BLaER1 treated with 17β-estradiol and CSF1 and Interleukin-3, amounts not matched to agents 10 nM and 100 nM (cell line): Measurements from ENCODE around the gene CACNB2.

ENCODE experiments used
- H3K27ac ChIP-seq, 11 experiments: shearing (Covaris generic); formaldehyde crosslinking; 2 replicates each; pipeline ENCODE4 v1.8.1; 2022
- H3K27me3 ChIP-seq, 11 experiments: shearing (Covaris generic); formaldehyde crosslinking; 2 replicates each; pipeline ENCODE4 v1.8.1; 2022
- H3K36me3 ChIP-seq, 11 experiments: shearing (Covaris generic); formaldehyde crosslinking; 2 replicates each; pipeline ENCODE4 v1.8.1; 2022
- H3K4me1 ChIP-seq, 10 experiments: shearing (Covaris generic); formaldehyde crosslinking; 2 replicates each; pipeline ENCODE4 v1.8.1; 2022
- H3K4me2 ChIP-seq, 11 experiments: shearing (Covaris generic); formaldehyde crosslinking; 2 replicates each; pipeline ENCODE4 v1.8.1; 2022
- H3K4me3 ChIP-seq, 10 experiments: shearing (Covaris generic); formaldehyde crosslinking; 2 replicates each; pipeline ENCODE4 v1.8.1; 2022
- H3K9ac ChIP-seq, 11 experiments: shearing (Covaris generic); formaldehyde crosslinking; 2 replicates each; pipeline ENCODE4 v1.8.1; 2022
- H3K9me3 ChIP-seq, 11 experiments: shearing (Covaris generic); formaldehyde crosslinking; replicated peaks in 1 of 11; 2 replicates each; pipeline ENCODE4 v1.8.1; 2022
- H4K20me1 ChIP-seq, 11 experiments: shearing (Covaris generic); formaldehyde crosslinking; 2 replicates each; pipeline ENCODE4 v1.8.1; 2022
- Cebpa-rat ChIP-seq, 11 experiments: shearing (Covaris generic); IDR thresholded peaks; 2 replicates each; pipeline ENCODE4 v1.8.1; 2022

Gene CACNB2

DNA sequence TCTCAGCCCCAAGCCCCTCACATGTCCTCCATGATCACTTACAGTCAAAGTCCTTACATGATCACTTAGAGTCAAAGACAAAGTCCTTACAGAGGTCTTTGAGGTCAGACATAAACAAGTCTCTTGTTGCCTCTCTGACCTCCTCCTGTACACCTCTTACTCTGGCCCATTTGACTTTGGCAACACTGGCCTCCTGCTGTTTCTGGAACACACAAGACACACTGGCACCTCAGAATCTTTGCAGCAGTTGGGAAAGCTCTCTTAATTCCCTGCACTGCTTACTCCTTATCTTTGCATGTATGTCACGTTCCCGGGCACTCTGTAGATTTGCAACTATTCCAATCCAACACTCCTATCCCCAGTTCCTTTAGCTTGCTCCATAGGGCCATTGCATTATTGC lies 408.9 kb downstream of the CACNB2 start:
- Histone ChIP-seq H3K9ac (no peak overlapping the region), H3K4me3 (no peak overlapping the region), H3K27ac (no peak overlapping the region), H3K36me3 (peaks cover 27 to 90% (median 74%) of the 10 kb centered on the region in 11 experiments), H3K4me2 (no peak overlapping the region), H3K27me3 (no peaks in the 10 kb centered on the region), H4K20me1 (no peaks in the 10 kb centered on the region), H3K4me1 (peaks cover 0 to 9% (median 3%) of the 10 kb centered on the region in 10 experiments; a peak in 8 of 20 replicates), H3K9me3 (peaks cover 4 to 15% (median 9%) of the 10 kb centered on the region in 11 experiments; a peak in 19 of 22 replicates)
- TF ChIP-seq Cebpa-rat (IDR thresholded peaks at IDR 0.05) = no peak

- Histone ChIP-seq H3K4me3 (no peak overlapping the region), H3K9ac (no peak overlapping the region), H3K4me2 (no peak overlapping the region), H4K20me1 (no peaks in the 10 kb centered on the region), H3K36me3 (peaks cover 51 to 92% (median 85%) of the 10 kb centered on the region in 11 experiments), H3K27me3 (no peaks in the 10 kb centered on the region), H3K4me1 (no peaks in the 10 kb centered on the region), H3K27ac (no peak overlapping the region), H3K9me3 (peaks cover 28 to 39% (median 32%) of the 10 kb centered on the region in 11 experiments)
- TF ChIP-seq Cebpa-rat (IDR thresholded peaks at IDR 0.05) = no peak
Observed at GRCh38 chr10:18551473-18551872, 411.2 kb downstream of the CACNB2 start.

DNA sequence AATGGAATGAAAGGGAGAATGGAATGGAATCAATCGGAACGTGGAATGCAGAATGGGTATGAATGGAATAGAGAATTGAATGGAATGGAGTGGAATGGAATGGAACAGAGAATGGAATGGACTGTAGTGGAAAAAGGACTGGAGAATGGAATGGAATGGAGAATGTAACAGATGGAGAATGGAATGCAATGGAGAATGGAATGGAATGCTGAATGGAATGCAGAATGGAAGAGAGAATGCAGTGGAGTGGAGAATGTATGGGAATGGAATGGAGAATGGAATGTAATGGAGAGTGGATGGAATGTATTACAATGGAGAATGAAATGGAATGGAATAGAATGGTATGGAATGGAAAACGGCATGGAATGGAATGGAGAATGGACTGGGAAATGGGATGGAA lies 414.3 kb downstream of the CACNB2 start:
- H3K4me2 ChIP-seq = no peak overlapping the region
- H3K36me3 ChIP-seq = peaks cover 77 to 100% (median 95%) of the 10 kb centered on the region in 11 experiments
- no peaks in the 10 kb centered on the region for H3K27me3 ChIP-seq
- H3K9me3 ChIP-seq = peaks cover 58 to 69% (median 62%) of the 10 kb centered on the region in 11 experiments
- no peak overlapping the region for H3K9ac ChIP-seq
- H3K4me1 ChIP-seq = no peaks in the 10 kb centered on the region
- H3K27ac ChIP-seq = no peak overlapping the region
- H4K20me1 ChIP-seq = no peaks in the 10 kb centered on the region
- no peak for TF ChIP-seq Cebpa-rat (IDR thresholded peaks at IDR 0.05)
- H3K4me3 ChIP-seq = no peak overlapping the region

DNA sequence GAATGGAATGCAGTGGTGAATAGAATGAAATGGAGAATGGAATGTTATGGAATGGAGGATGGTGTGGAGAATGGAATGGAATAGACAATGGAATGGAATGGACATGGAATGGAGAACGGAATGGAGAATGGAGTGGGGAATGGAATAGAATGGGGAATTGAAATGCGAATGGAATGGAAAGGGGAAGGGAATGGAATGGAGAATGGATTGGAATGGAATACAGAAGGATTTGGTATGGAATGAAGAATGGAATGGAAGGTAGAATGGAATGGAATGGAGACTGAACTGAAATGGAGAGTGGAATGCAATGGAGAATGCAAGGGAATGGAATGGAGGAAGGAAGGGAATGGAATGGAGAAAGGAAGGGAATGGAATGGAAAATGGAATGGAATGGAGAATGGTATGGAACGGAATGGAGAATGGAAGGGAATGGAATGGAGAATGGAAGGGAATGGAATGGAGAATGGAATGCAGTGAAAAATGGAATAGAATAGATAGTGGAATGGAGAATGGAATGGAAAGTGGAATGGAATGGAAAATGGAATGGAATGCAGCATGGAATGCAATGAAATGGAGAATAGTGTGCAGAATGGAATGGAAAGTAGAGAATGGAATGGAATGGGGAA lies 416.4 kb downstream of the CACNB2 start:
- Histone ChIP-seq H3K4me1 (no peaks in the 10 kb centered on the region), H3K4me3 (no peak overlapping the region; a peak in 1 of 20 replicates), H3K4me2 (no peak overlapping the region), H3K27me3 (no peaks in the 10 kb centered on the region), H3K36me3 (peaks cover 84 to 94% (median 93%) of the 10 kb centered on the region in 11 experiments), H3K9me3 (peaks cover 74 to 89% (median 79%) of the 10 kb centered on the region in 11 experiments), H3K27ac (no peak overlapping the region), H3K9ac (no peak overlapping the region), H4K20me1 (no peaks in the 10 kb centered on the region)
- no peak for TF ChIP-seq Cebpa-rat (IDR thresholded peaks at IDR 0.05)

DNA sequence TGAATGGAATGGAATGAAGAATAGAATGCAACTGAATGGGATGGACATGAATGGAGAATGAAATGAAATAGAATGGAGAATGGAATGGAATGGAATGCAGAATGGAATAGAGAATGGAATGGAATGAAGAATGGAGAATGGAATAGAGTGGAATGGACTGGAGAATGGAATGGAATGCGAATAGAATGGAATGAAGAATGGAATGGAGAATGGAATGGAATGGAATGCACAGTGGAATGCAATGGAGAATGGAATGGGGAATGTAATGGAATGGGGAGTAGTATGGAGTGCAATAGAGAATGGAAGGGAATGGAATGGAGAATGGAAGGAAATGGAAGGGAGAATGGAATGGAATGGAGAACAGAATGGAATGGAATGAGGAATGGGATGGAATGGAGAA lies 417.7 kb downstream of the CACNB2 start:
- peaks cover 87 to 99% (median 92%) of the 10 kb centered on the region in 11 experiments for H3K9me3 ChIP-seq
- peaks cover 88 to 95% (median 93%) of the 10 kb centered on the region in 11 experiments for H3K36me3 ChIP-seq
- no peak overlapping the region for H3K4me2 ChIP-seq
- no peak overlapping the region for H3K27ac ChIP-seq
- H3K4me3 ChIP-seq = no peak overlapping the region
- no peak for TF ChIP-seq Cebpa-rat (IDR thresholded peaks at IDR 0.05)
- no peaks in the 10 kb centered on the region for H4K20me1 ChIP-seq
- no peak overlapping the region for H3K9ac ChIP-seq
- no peaks in the 10 kb centered on the region for H3K4me1 ChIP-seq
- no peaks in the 10 kb centered on the region for H3K27me3 ChIP-seq

DNA sequence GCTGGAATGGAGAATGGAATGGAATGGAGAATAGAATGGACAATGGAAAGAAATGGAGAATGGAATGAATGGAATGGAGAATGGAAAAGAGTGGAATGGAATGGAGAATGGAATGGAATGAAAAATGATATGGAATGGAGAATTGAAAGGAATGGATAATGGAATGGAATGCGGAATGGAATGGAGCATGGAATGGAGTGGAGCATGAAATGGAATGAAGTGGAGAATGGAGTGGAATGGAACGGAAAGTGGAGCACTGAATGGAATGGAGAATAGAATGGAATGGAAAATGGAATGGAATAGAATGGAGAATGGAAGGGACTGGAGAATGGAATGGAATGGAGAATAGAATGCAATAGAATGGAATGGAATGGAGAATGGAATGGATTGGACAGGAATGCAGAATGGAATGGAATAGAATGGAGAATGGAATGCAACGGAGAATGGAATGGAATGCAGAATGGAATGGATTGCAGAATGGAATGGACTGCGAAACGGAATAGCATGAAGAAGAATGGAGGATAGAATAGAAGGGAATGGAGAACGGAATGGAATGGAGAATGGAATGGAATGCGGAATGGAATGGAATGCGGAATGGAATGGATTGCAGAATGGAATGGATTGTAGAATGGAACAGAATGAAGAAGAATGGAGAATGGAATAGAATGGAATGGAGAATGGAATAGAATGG lies 421.8 kb downstream of the CACNB2 start:
- Histone ChIP-seq H3K9me3 (peaks cover 93 to 99% (median 95%) of the 10 kb centered on the region in 11 experiments), H3K4me1 (no peaks in the 10 kb centered on the region), H3K4me2 (no peak overlapping the region), H3K9ac (no peak overlapping the region), H3K4me3 (no peak overlapping the region; a peak in 1 of 20 replicates), H3K27ac (no peak overlapping the region), H3K36me3 (peaks cover 56 to 87% (median 69%) of the 10 kb centered on the region in 11 experiments), H4K20me1 (no peaks in the 10 kb centered on the region), H3K27me3 (no peaks in the 10 kb centered on the region)
- no peak for TF ChIP-seq Cebpa-rat (IDR thresholded peaks at IDR 0.05)

DNA sequence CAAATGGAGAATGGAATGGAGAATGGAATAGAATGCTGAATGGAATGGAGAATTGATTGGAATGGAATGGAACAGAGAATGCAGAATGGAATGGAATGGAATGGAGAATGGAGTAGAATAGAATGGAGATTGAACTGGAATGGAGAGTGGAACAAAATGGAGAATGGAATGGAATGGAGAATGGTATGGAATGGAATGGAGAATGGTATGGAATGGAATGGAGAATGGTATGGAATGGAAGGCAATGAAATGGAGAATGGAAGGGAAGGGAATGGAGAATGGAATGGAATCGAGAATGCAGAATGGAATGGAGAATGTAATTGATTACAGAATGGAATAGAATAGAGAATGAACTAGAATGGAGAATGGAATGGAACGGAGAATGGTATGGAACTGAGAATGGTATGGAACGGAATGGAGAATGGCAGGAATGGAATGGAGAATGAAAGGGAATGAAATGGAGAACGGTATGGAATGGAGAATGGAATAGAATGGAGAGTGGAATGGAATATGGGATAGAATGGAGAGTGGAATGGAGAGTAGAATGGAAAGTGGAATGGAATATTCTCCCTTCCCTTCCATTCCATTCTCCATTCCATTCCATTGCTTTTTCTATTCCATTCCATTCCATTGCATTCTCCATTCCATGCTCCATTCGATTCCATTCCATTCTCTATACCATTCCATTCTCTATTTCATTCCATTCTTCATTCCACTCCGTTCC lies 422.9 kb downstream of the CACNB2 start:
- Histone ChIP-seq H3K9ac (no peak overlapping the region), H4K20me1 (no peaks in the 10 kb centered on the region), H3K36me3 (peaks cover 44 to 87% (median 58%) of the 10 kb centered on the region in 11 experiments), H3K4me2 (no peak overlapping the region), H3K4me3 (no peak overlapping the region), H3K9me3 (peaks cover 93 to 99% (median 95%) of the 10 kb centered on the region in 11 experiments), H3K4me1 (no peaks in the 10 kb centered on the region), H3K27ac (no peak overlapping the region), H3K27me3 (no peaks in the 10 kb centered on the region)
- TF ChIP-seq Cebpa-rat (IDR thresholded peaks at IDR 0.05) = no peak

GRCh38 chr10:18565006-18565405 lies 424.8 kb downstream of the CACNB2 start:
- Histone ChIP-seq H3K4me3 (no peak overlapping the region), H3K27me3 (no peaks in the 10 kb centered on the region), H3K4me1 (no peaks in the 10 kb centered on the region), H3K4me2 (no peak overlapping the region), H3K27ac (no peak overlapping the region), H3K9ac (no peak overlapping the region), H4K20me1 (no peaks in the 10 kb centered on the region), H3K36me3 (peaks cover 30 to 84% (median 44%) of the 10 kb centered on the region in 11 experiments), H3K9me3 (peaks cover 93 to 99% (median 95%) of the 10 kb centered on the region in 11 experiments)
- no peak for TF ChIP-seq Cebpa-rat (IDR thresholded peaks at IDR 0.05)

DNA sequence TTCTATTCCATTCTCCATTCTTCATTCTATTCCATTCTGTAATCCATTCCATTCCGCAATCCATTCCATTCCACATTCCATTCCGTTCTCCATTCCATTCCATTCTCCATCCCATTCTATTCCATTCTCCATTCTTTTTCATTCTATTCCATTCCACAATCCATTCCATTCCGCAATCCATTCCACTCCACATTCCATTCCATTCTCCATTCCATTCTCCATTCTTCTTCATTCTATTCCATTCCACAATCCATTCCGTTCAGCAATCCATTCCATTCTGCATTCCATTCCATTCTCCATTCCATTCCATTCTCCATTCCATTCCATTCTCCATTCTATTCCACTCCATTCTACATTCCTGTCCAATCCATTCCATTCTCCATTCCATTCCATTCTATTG lies 426.0 kb downstream of the CACNB2 start:
- Histone ChIP-seq H3K9ac (no peak overlapping the region), H3K9me3 (peaks cover 96 to 99% (median 97%) of the 10 kb centered on the region in 11 experiments), H4K20me1 (no peaks in the 10 kb centered on the region), H3K4me3 (no peak overlapping the region), H3K4me1 (no peaks in the 10 kb centered on the region), H3K27ac (no peak overlapping the region), H3K4me2 (no peak overlapping the region), H3K27me3 (no peaks in the 10 kb centered on the region), H3K36me3 (peaks cover 22 to 85% (median 39%) of the 10 kb centered on the region in 11 experiments)
- no peak for TF ChIP-seq Cebpa-rat (IDR thresholded peaks at IDR 0.05)
